NCI-H2196 (cell line): Measurements from ENCODE around the gene SEZ6.

Experiments used
- DNase-seq: peaks from one replicate; lab custom pipeline; 2025; ENCODE audit not compliant: unreplicated experiment; lab: John Stamatoyannopoulos, UW

SEZ6 gene

GRCh38 chr17:29005936-29006511 is at the start of gene SEZ6:
Gene SEZ6 (minus strand): TSS chr17:29006033. CDS start chr17:29005869, 164 bp downstream.
- peak; percentile 56 for DNase-seq

GRCh38 chr17:29054835-29055234 is 49.0 kb upstream of the SEZ6 start:
- no peak for DNase-seq

- no peak for DNase-seq
Measured at GRCh38 chr17:29051731-29052130, 45.9 kb upstream of the SEZ6 start.

- DNase-seq: no peak
Measured at GRCh38 chr17:29051194-29051593, 45.4 kb upstream of the SEZ6 start.

- DNase-seq: no peak
Measured at GRCh38 chr17:29050176-29050575, 44.3 kb upstream of the SEZ6 start.

GRCh38 chr17:29049541-29050145 is 43.8 kb upstream of the SEZ6 start:
- DNase-seq: no peak

- no peak for DNase-seq
Measured at GRCh38 chr17:29048440-29049368, 42.9 kb upstream of the SEZ6 start.

- no peak for DNase-seq
Measured at GRCh38 chr17:29046473-29046839, 40.6 kb upstream of the SEZ6 start.

GRCh38 chr17:29045734-29046472 is 40.1 kb upstream of the SEZ6 start:
- DNase-seq: no peak

- DNase-seq: no peak
Measured at GRCh38 chr17:29045026-29045425, 39.2 kb upstream of the SEZ6 start.

- no peak for DNase-seq
Measured at GRCh38 chr17:29043539-29044145, 37.8 kb upstream of the SEZ6 start.

- DNase-seq: peak; percentile 37
Measured at GRCh38 chr17:29042679-29043538, 37.1 kb upstream of the SEZ6 start, which contains the start of gene PIPOX. Gene PIPOX (plus strand): TSS chr17:29043141. CDS start chr17:29043226, 85 bp downstream.

- no peak for DNase-seq
Measured at GRCh38 chr17:29042026-29042678, 36.3 kb upstream of the SEZ6 start.

- DNase-seq: no peak
Measured at GRCh38 chr17:29041571-29041970, 35.7 kb upstream of the SEZ6 start.

- no peak for DNase-seq
Measured at GRCh38 chr17:29041091-29041490, 35.3 kb upstream of the SEZ6 start.

GRCh38 chr17:29039764-29040598 is 34.1 kb upstream of the SEZ6 start:
- no peak for DNase-seq

GRCh38 chr17:29038085-29038795 is 32.4 kb upstream of the SEZ6 start:
- no peak for DNase-seq

- no peak for DNase-seq
Measured at GRCh38 chr17:29037739-29038084, 31.9 kb upstream of the SEZ6 start.
